HCT116 (cell line): ENCODE data around the gene ZYX. TPM values are rescaled to one million over a fixed set of nuclear protein-coding genes. Genes with fewer than 3 reads are reported as not detected.

Source experiments
- ATAC-seq: fragments of 200-7000 bp; cut with Tn5 transposase; 2 replicates; pipeline ENCODE4 v1.9.1; 2020; ENCODE audit warnings: mild to moderate bottlenecking, moderate library complexity
- BruUV-seq: library from RNA; stranded (reverse); fragments of 400-500 nt; replicated peaks from 2 replicates; lab custom pipeline; 2021; lab: Mats Ljungman, UMichigan
- CTCF ChIA-PET: fragments of 300-600 bp; sonication (Branson Sonifier 250); formaldehyde crosslinking; loops from one replicate; lab custom pipeline; 2021; ENCODE audit warnings: antibody characterized with exemption; lab: Charles Lee
- POLR2A ChIA-PET: fragments of 300-600, 350-600 bp; sonication (Branson Sonifier 250); formaldehyde crosslinking; loops from one replicate; lab custom pipeline; 2021; ENCODE audit warnings: antibody characterized with exemption; lab: Charles Lee
- RAD21 ChIA-PET, 2 experiments: fragments of 300-600 bp; sonication (Branson Sonifier 250); formaldehyde crosslinking; loops; one replicate each; lab custom pipeline; 2023; ENCODE audit warnings: low total read pairs in 2 of 2; ENCODE audit not compliant: uncharacterized antibody in 2 of 2, unreplicated experiment in 2 of 2, low non-redundant PET in 1 of 2; lab: Charles Lee
- DNase-seq: peaks from one replicate; pipeline ENCODE4 v3.0.0-alpha.2; 2010; ENCODE audit warnings: low read depth, low spot score
- H2AFZ ChIP-seq: fragments of 200-600 bp; shearing (Covaris generic), sonication (generic); 2 replicates; pipeline ENCODE4 v1.6.1; 2017; ENCODE audit warnings: low read depth, mixed run types, mixed read lengths, antibody characterized with exemption, low read length; ENCODE audit not compliant: poor library complexity, severe bottlenecking
- H3K27ac ChIP-seq: 2 replicates; pipeline ENCODE4 v1.5.1; 2012; ENCODE audit warnings: low read depth, low read length
- H3K27me3 ChIP-seq: fragments of 200-600 bp; sonication (generic); 2 replicates; pipeline ENCODE4 v1.6.1; 2016; ENCODE audit warnings: mixed run types, low read length, mixed read lengths; ENCODE audit not compliant: insufficient read depth
- H3K36me3 ChIP-seq, 2 experiments: fragments of 200-500 bp in 1 of 2; fragments of 200-600 bp in 1 of 2; sonication (Bioruptor generic) in 1 of 2; sonication (generic) in 1 of 2; 2 replicates each; pipeline versions ENCODE4 v1.5.1 to v1.6.1; 2014 to 2016; ENCODE audit warnings: low read length in 2 of 2, inconsistent platforms in 1 of 2, mixed read lengths in 1 of 2, mixed run types in 1 of 2; ENCODE audit not compliant: insufficient read depth in 2 of 2, control insufficient read depth in 1 of 2
- H3K4me1 ChIP-seq, 2 experiments: fragments of 200-600 bp in 1 of 2; sonication (generic) in 1 of 2; 2 replicates each; pipeline versions ENCODE4 v1.5.1 to v1.6.1; 2012 to 2017; ENCODE audit warnings: low read length in 2 of 2, inconsistent platforms in 1 of 2, mild to moderate bottlenecking in 1 of 2, mixed read lengths in 1 of 2, mixed run types in 1 of 2, moderate library complexity in 1 of 2; ENCODE audit not compliant: insufficient read depth in 2 of 2, control insufficient read depth in 1 of 2
- H3K4me2 ChIP-seq: fragments of 200-600 bp; sonication (generic); 2 replicates; pipeline ENCODE4 v1.6.1; 2017; ENCODE audit warnings: mixed run types, low read length, mixed read lengths
- H3K4me3 ChIP-seq, 2 experiments: fragments of 200-600 bp in 1 of 2; sonication (generic) in 1 of 2; replicated peaks in 1 of 2; 2 replicates each; pipeline ENCODE4 v1.5.1; 2011 to 2016; ENCODE audit warnings: low read length in 2 of 2, control low read depth in 1 of 2, low read depth in 1 of 2, mild to moderate bottlenecking in 1 of 2, mixed read lengths in 1 of 2, mixed run types in 1 of 2
- H3K79me2 ChIP-seq: fragments of 200-600 bp; sonication (generic); 2 replicates; pipeline ENCODE4 v1.6.1; 2017; ENCODE audit warnings: mild to moderate bottlenecking, mixed run types, low read length, moderate library complexity, mixed read lengths; ENCODE audit not compliant: insufficient read depth
- H3K9ac ChIP-seq: fragments of 200-600 bp; sonication (generic); 2 replicates; pipeline ENCODE4 v1.6.1; 2016; ENCODE audit warnings: low read length, mixed read lengths
- H3K9me2 ChIP-seq: fragments of 200-600 bp; sonication (generic), shearing (Covaris generic); 2 replicates; pipeline ENCODE4 v1.6.1; 2017; ENCODE audit warnings: mixed run types, mild to moderate bottlenecking, moderate library complexity; ENCODE audit not compliant: insufficient read depth
- H3K9me3 ChIP-seq, 2 experiments: fragments of 200-500 bp in 1 of 2; fragments of 200-600 bp in 1 of 2; sonication (Bioruptor generic) in 1 of 2; sonication (generic) in 1 of 2; 2 replicates each; pipeline ENCODE4 v1.6.1; 2014 to 2017; ENCODE audit warnings: low read length in 2 of 2, mixed read lengths in 2 of 2, inconsistent platforms in 1 of 2, low read depth in 1 of 2, mild to moderate bottlenecking in 1 of 2, mixed run types in 1 of 2, moderate library complexity in 1 of 2; ENCODE audit not compliant: control insufficient read depth in 1 of 2, insufficient read depth in 1 of 2
- H4K20me1 ChIP-seq: fragments of 200-600 bp; sonication (generic), shearing (Covaris generic); 2 replicates; pipeline ENCODE4 v1.6.1; 2017; ENCODE audit warnings: mixed run types, mild to moderate bottlenecking, moderate library complexity; ENCODE audit not compliant: insufficient read depth
- CEBPB ChIP-seq: IDR thresholded peaks from 2 replicates; pipeline ENCODE4 v1.6.1; 2012; ENCODE audit warnings: low read depth
- ELF1 ChIP-seq: IDR thresholded peaks from 2 replicates; pipeline ENCODE4 v1.6.1; 2012; ENCODE audit warnings: low read depth, borderline replicate concordance
- EZH2phosphoT487 ChIP-seq: fragments of 200-600 bp; IDR thresholded peaks from 2 replicates; pipeline ENCODE4 v1.6.1; 2018; ENCODE audit warnings: antibody characterized with exemption, borderline replicate concordance
- JUND ChIP-seq: IDR thresholded peaks from 2 replicates; pipeline ENCODE4 v1.6.1; 2012
- POLR2AphosphoS5 ChIP-seq: IDR thresholded peaks from 2 replicates; pipeline ENCODE4 v1.6.1; 2011; ENCODE audit warnings: mild to moderate bottlenecking, low read depth, low read length, moderate library complexity
- RAD21 ChIP-seq: IDR thresholded peaks from 2 replicates; pipeline ENCODE4 v1.6.1; 2012; ENCODE audit warnings: low read depth, mild to moderate bottlenecking
- SP1 ChIP-seq: IDR thresholded peaks from 2 replicates; pipeline ENCODE4 v1.6.1; 2012; ENCODE audit warnings: low read depth
- YY1 ChIP-seq: IDR thresholded peaks from 2 replicates; pipeline ENCODE4 v1.6.1; 2011; ENCODE audit warnings: low read length, low read depth, moderate library complexity, mild to moderate bottlenecking; ENCODE audit not compliant: insufficient replicate concordance; ENCODE audit errors: extremely low read depth
- intact Hi-C: fragments of 100-400 bp; cut with micrococcal nuclease; formaldehyde crosslinking; loops from 2 replicates; pipeline ENCODE4 v1.10.0; 2022
- microRNA-seq: library from miRNA; unstranded; fragments of <30 nt; microRNA quantifications from one replicate; pipeline ENCODE4, GENCODE V29; 2016; ENCODE audit warnings: borderline number of aligned reads
- total RNA-seq: library from RNA; stranded (reverse); gene quantifications from one replicate; pipeline ENCODE4 v1.2.1, GENCODE V29; 2021; ENCODE audit not compliant: unreplicated experiment
- TF ChIP-seq, protein P1 (sequence below): IDR thresholded peaks from 2 replicates; pipeline ENCODE4 v1.6.1; 2012; ENCODE audit warnings: low read depth
- TF ChIP-seq, protein P2 (sequence below): IDR thresholded peaks from 2 replicates; pipeline ENCODE4 v1.6.1; 2012
- TF ChIP-seq, protein P3 (sequence below): IDR thresholded peaks from 2 replicates; pipeline ENCODE4 v1.6.1; 2012

Gene ZYX
- total RNA-seq, 1 experiment from 2014 or later, result 144 TPM

DNA sequence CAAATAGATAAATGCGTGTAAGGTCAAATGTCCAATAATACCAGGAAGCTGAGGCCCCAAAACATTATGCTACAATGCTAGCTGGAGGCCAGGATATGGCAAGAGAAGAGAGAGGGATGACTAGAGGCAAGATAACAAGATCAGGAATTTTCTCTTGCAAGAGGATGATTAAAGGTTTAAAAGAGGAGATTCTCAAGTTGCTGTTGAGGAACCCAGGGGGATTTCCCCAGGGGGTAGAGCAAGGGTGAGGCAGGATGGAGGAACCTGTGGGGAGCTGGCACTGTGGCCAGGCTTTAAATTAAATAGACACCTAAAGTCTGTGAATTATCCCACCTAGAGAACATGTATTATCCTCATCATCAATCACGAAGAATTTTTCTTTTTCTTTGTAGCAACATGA lies 58.7 kb downstream of the ZYX start:
- Histone ChIP-seq H3K4me3 (no peak overlapping the region), H4K20me1 (no peaks in the 10 kb centered on the region), H2AFZ (no peak overlapping the region), H3K4me2 (no peak overlapping the region), H3K9me2 (no peaks in the 10 kb centered on the region), H3K36me3 (no peaks in the 10 kb centered on the region), H3K4me1 (no peaks in the 10 kb centered on the region)
- ATAC-seq, result no peak
- BruUV-seq, result no TSS peak
- TF ChIP-seq EZH2phosphoT487 (no peak), YY1 (no peak), RAD21 (no peak), SP1 (no peak), POLR2AphosphoS5 (no peak), ELF1 (no peak), CEBPB (no peak), JUND (no peak)
- TF ChIP-seq, protein P1, sequence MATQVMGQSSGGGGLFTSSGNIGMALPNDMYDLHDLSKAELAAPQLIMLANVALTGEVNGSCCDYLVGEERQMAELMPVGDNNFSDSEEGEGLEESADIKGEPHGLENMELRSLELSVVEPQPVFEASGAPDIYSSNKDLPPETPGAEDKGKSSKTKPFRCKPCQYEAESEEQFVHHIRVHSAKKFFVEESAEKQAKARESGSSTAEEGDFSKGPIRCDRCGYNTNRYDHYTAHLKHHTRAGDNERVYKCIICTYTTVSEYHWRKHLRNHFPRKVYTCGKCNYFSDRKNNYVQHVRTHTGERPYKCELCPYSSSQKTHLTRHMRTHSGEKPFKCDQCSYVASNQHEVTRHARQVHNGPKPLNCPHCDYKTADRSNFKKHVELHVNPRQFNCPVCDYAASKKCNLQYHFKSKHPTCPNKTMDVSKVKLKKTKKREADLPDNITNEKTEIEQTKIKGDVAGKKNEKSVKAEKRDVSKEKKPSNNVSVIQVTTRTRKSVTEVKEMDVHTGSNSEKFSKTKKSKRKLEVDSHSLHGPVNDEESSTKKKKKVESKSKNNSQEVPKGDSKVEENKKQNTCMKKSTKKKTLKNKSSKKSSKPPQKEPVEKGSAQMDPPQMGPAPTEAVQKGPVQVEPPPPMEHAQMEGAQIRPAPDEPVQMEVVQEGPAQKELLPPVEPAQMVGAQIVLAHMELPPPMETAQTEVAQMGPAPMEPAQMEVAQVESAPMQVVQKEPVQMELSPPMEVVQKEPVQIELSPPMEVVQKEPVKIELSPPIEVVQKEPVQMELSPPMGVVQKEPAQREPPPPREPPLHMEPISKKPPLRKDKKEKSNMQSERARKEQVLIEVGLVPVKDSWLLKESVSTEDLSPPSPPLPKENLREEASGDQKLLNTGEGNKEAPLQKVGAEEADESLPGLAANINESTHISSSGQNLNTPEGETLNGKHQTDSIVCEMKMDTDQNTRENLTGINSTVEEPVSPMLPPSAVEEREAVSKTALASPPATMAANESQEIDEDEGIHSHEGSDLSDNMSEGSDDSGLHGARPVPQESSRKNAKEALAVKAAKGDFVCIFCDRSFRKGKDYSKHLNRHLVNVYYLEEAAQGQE, result no peak
- TF ChIP-seq, protein P2, sequence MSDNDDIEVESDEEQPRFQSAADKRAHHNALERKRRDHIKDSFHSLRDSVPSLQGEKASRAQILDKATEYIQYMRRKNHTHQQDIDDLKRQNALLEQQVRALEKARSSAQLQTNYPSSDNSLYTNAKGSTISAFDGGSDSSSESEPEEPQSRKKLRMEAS, result no peak
- TF ChIP-seq, protein P3, sequence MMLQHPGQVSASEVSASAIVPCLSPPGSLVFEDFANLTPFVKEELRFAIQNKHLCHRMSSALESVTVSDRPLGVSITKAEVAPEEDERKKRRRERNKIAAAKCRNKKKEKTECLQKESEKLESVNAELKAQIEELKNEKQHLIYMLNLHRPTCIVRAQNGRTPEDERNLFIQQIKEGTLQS, result no peak
- TF ChIP-seq, all 23 proteins: peak for 0
- H3K79me2 ChIP-seq, result no peaks in the 10 kb centered on the region
- no peak for DNase-seq
- ChIA-PET CTCF (no interaction called here), RAD21 (no interaction called here), POLR2A (no interaction called here)
- H3K27me3 ChIP-seq, result no peaks in the 10 kb centered on the region
- intact Hi-C loops, result no loop called here
- H3K27ac ChIP-seq, result no peak overlapping the region
- no peaks in the 10 kb centered on the region for H3K9me3 ChIP-seq
- H3K9ac ChIP-seq, result no peak overlapping the region

Small RNA genes within 50 kb of the gene (microRNA-seq; reads per million reads assigned to microRNA genes)
- gene MIR6892, result 3.6 reads per million

Other genes starting within 250 kb of the ZYX start
- not detected for gene PIP, start 249.3 kb upstream of the ZYX start, total RNA-seq
- gene TAS2R39, start 197.9 kb upstream of the ZYX start, total RNA-seq, result not detected
- not detected for gene TAS2R40, start 159.3 kb upstream of the ZYX start, total RNA-seq
- gene GSTK1, start 117.9 kb upstream of the ZYX start, total RNA-seq, result 83.6 TPM
- 9.9 TPM for gene TMEM139, start 96.4 kb upstream of the ZYX start, total RNA-seq
- gene CASP2, start 93.0 kb upstream of the ZYX start, total RNA-seq, result 64.1 TPM
- 0.47 TPM for gene CLCN1, start 65.2 kb upstream of the ZYX start, total RNA-seq
- gene FAM131B, start 18.6 kb upstream of the ZYX start, total RNA-seq, result 0.20 TPM
- gene EPHA1, start 27.5 kb downstream of the ZYX start, total RNA-seq, result 29.9 TPM
- gene TAS2R60, start 62.1 kb downstream of the ZYX start, total RNA-seq, result not detected
- not detected for gene TAS2R41, start 96.5 kb downstream of the ZYX start, total RNA-seq
- 1.2 TPM for gene CTAGE15, start 190.5 kb downstream of the ZYX start, total RNA-seq
- gene TCAF2, start 239.6 kb downstream of the ZYX start, total RNA-seq, result 1.3 TPM